Glutamatergic neuron (in vitro differentiated cells): Measurements from ENCODE around the gene DQX1. TPM values are rescaled to one million over a fixed set of nuclear protein-coding genes. Genes with fewer than 3 reads are reported as not detected.

Experiments used
- DNase-seq: peaks from one replicate; pipeline ENCODE4 v3.0.0; 2022
- H3K27ac Mint-ChIP-seq: one replicate; pipeline ENCODE4 v1.8.0; 2020; ENCODE audit warnings: mild to moderate bottlenecking, mixed read lengths, inconsistent platforms; ENCODE audit not compliant: unreplicated experiment
- H3K27me3 Mint-ChIP-seq: one replicate; pipeline ENCODE4 v1.8.0; 2020; ENCODE audit warnings: mild to moderate bottlenecking, moderate library complexity, mixed read lengths, inconsistent platforms; ENCODE audit not compliant: unreplicated experiment
- H3K36me3 Mint-ChIP-seq: one replicate; pipeline ENCODE4 v1.8.0; 2020; ENCODE audit warnings: mild to moderate bottlenecking, mixed read lengths, inconsistent platforms; ENCODE audit not compliant: unreplicated experiment
- H3K4me1 Mint-ChIP-seq: one replicate; pipeline ENCODE4 v1.8.0; 2020; ENCODE audit warnings: mild to moderate bottlenecking, low read depth, mixed read lengths, inconsistent platforms; ENCODE audit not compliant: unreplicated experiment
- H3K4me3 Mint-ChIP-seq: one replicate; pipeline ENCODE4 v1.8.0; 2020; ENCODE audit warnings: mild to moderate bottlenecking, mixed read lengths, inconsistent platforms; ENCODE audit not compliant: unreplicated experiment
- H3K9me3 Mint-ChIP-seq: one replicate; pipeline ENCODE4 v1.8.0; 2020; ENCODE audit warnings: mild to moderate bottlenecking, moderate library complexity, mixed read lengths, inconsistent platforms; ENCODE audit not compliant: unreplicated experiment
- CTCF ChIP-seq: fragments of 200-600 bp; sonication (generic); IDR thresholded peaks from one replicate; pipeline ENCODE4 v1.5.0; 2021; ENCODE audit not compliant: partially characterized antibody, unreplicated experiment
- total RNA-seq: library from RNA; stranded (reverse); fragmentation: NEBNext Ultra II Directional; extraction: Animal tissue kit (Norgen Biotek cat#: 25700); gene quantifications from one replicate; pipeline ENCODE4 v1.2.1, GENCODE V29; 2021; ENCODE audit not compliant: unreplicated experiment

Gene DQX1
- total RNA-seq, 1 donor from 2014 or later = 0.91 TPM

GRCh38 chr2:74514368-74515270, 11.4 kb downstream of the DQX1 start, which contains the start of gene TLX2:
TLX2 (plus strand) TSS chr2:74514450; CDS start chr2:74514807, 357 bp downstream.
- Mint-ChIP-seq H3K9me3 (peaks cover 15% of the 10 kb centered on the region), H3K4me3 (peak within 1 kb of the TSS; percentile 78), H3K4me1 (peaks cover 6% of the 10 kb centered on the region), H3K36me3 (peaks cover 8% of the 10 kb centered on the region), H3K27me3 (peaks cover 27% of the 10 kb centered on the region), H3K27ac (no peak within 1 kb of the TSS)
- DNase-seq = peak; percentile 65
- no peak for TF ChIP-seq CTCF

GRCh38 chr2:74513605-74514367, 12.2 kb downstream of the DQX1 start:
- DNase-seq = peak; percentile 34
- no peak for TF ChIP-seq CTCF
- Mint-ChIP-seq H3K27ac (no peak overlapping the region), H3K4me1 (peaks cover 7% of the 10 kb centered on the region), H3K27me3 (peaks cover 28% of the 10 kb centered on the region), H3K9me3 (peaks cover 18% of the 10 kb centered on the region), H3K4me3 (peak overlapping the region; percentile 78), H3K36me3 (peaks cover 8% of the 10 kb centered on the region)

GRCh38 chr2:74512744-74513604, 13.1 kb downstream of the DQX1 start:
- Mint-ChIP-seq H3K36me3 (peaks cover 8% of the 10 kb centered on the region), H3K4me1 (peaks cover 15% of the 10 kb centered on the region), H3K4me3 (peak overlapping the region; percentile 78), H3K9me3 (peaks cover 25% of the 10 kb centered on the region), H3K27ac (peak overlapping the region; percentile 52), H3K27me3 (peaks cover 29% of the 10 kb centered on the region)
- TF ChIP-seq CTCF = no peak
- DNase-seq = peak; percentile 42

- peaks cover under 1% of the 10 kb centered on the region for H3K36me3 Mint-ChIP-seq
- no peak for TF ChIP-seq CTCF
- H3K27ac Mint-ChIP-seq = peak overlapping the region; percentile 52
- H3K4me1 Mint-ChIP-seq = peaks cover 20% of the 10 kb centered on the region
- H3K27me3 Mint-ChIP-seq = peaks cover 29% of the 10 kb centered on the region
- no peak overlapping the region for H3K4me3 Mint-ChIP-seq
- no peak for DNase-seq
- H3K9me3 Mint-ChIP-seq = peaks cover 32% of the 10 kb centered on the region
Measured at GRCh38 chr2:74511104-74511989, 14.7 kb downstream of the DQX1 start.
